Measurements from ENCODE around the gene KREMEN1.
A peak's percentile ranks its signal among the peaks of the same experiment; 100 is the strongest.

KREMEN1 gene

DNA sequence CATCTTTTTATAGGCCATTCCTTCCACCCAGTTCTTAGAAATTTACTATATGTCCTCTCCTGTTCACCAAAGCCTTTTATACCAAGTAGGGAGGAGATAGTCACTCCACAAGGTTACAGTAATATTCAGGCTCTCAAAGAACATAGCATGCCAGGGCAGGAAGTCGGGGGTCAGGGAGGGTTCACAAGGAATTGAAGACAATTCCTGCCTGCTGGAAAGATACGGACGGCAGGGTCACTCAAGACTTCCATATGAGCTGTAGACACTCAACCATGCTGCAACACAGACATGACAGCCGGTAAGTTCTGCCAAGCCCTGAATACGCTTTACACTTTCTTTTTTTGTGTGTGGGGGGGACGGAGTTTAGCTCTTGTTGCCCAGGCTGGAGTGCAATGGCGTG, 11.9 kb upstream of the KREMEN1 start:
- DNase-seq = no peak
- TF ChIP-seq POLR2A (IDR thresholded peaks at IDR 0.05; ENCODE audit: low read length) (no peak), GATA1 (IDR thresholded peaks at IDR 0.05; ENCODE audit: low read depth, low read length) (no peak)

- no peak for TF ChIP-seq GATA1 (IDR thresholded peaks at IDR 0.05; ENCODE audit: low read depth, low read length)
- no peak for TF ChIP-seq POLR2A (IDR thresholded peaks at IDR 0.05; ENCODE audit: low read length)
- DNase-seq = peak in 1 of 2 experiments; percentile 31
Measured at GRCh38 chr22:29061773-29062172, 11.1 kb upstream of the KREMEN1 start, which contains the start of gene C22orf31. Gene C22orf31, minus strand, starts transcription at chr22:29061831. Its CDS starts 39 bp downstream, at chr22:29061792.

DNA sequence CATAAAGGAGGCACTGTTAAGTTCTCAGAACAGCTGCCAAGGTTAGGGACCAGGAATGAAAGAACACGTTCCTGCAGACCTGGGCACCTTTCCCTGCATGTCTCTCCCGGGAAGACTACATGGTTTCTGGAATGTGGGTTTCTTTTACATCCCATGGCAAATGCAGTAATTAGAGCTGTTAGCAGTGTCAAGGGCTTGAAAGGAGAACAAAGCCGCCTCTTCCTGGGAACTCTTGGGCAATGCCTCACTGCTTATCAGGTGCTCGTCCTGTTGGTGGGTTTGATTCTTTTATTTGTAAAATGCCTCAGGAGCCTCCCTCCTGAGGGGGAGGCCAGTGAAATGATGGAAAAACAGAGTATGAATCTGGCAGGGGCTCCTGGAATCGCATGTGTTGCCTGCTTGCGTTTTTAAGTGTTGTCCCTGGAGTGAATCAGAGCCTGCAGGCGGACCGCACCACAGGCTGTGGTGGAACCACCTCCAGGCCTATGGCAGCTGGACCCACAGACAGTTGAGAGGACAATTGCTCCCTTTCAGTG, 10.5 kb upstream of the KREMEN1 start:
- no peak for DNase-seq
- TF ChIP-seq POLR2A (IDR thresholded peaks at IDR 0.05; ENCODE audit: low read length) (no peak), GATA1 (IDR thresholded peaks at IDR 0.05; ENCODE audit: low read depth, low read length) (no peak)

- TF ChIP-seq POLR2A (IDR thresholded peaks at IDR 0.05; ENCODE audit: low read length) = no peak
- TF ChIP-seq GATA1 (IDR thresholded peaks at IDR 0.05; ENCODE audit: low read depth, low read length) = no peak
- no peak for DNase-seq
Measured at GRCh38 chr22:29065468-29066190, 7.2 kb upstream of the KREMEN1 start.

DNA sequence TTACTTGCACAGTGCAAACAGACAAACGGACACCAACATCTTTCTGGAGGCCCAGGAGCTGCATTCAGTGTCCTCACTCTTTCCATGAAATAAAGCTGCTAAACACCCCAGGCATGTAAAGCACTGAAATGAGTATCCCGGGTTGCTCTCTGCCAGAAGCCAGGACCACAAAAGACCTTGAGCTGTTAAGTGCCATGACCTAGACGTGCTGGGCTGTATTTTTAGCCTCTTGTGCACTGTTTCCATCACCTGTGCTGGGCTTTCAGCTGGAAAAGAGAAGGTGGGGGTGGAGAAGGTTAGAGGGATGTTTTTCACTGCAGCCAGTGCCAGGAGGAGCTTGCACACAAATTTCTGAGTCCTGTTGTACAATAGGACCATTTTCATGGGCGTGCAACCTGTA, 3.4 kb upstream of the KREMEN1 start:
- TF ChIP-seq GATA1 (IDR thresholded peaks at IDR 0.05; ENCODE audit: low read depth, low read length) = no peak
- no peak for TF ChIP-seq POLR2A (IDR thresholded peaks at IDR 0.05; ENCODE audit: low read length)
- DNase-seq = peak in 1 of 2 experiments; percentile 69

- no peak for TF ChIP-seq GATA1 (IDR thresholded peaks at IDR 0.05; ENCODE audit: low read depth, low read length)
- TF ChIP-seq POLR2A (IDR thresholded peaks at IDR 0.05; ENCODE audit: low read length) = no peak
- peak in 1 of 2 experiments; percentile 49 for DNase-seq
Measured at GRCh38 chr22:29070490-29070889, 2.3 kb upstream of the KREMEN1 start.

GRCh38 chr22:29071261-29072045, 1.4 kb upstream of the KREMEN1 start:
- peak; percentile 52 for TF ChIP-seq POLR2A (IDR thresholded peaks at IDR 0.05; ENCODE audit: low read length)
- no peak for TF ChIP-seq GATA1 (IDR thresholded peaks at IDR 0.05; ENCODE audit: low read depth, low read length)
- peak; percentile 91 for DNase-seq

GRCh38 chr22:29072193-29072978, 449 bp upstream of the KREMEN1 start:
- peak; percentile 91 to 96 for DNase-seq
- TF ChIP-seq GATA1 (IDR thresholded peaks at IDR 0.05; ENCODE audit: low read depth, low read length) = no peak
- TF ChIP-seq POLR2A (IDR thresholded peaks at IDR 0.05; ENCODE audit: low read length) = peak; percentile 60

GRCh38 chr22:29073618-29074275, 912 bp downstream of the KREMEN1 start:
- DNase-seq = peak; percentile 61 to 75
- no peak for TF ChIP-seq GATA1 (IDR thresholded peaks at IDR 0.05; ENCODE audit: low read depth, low read length)
- no peak for TF ChIP-seq POLR2A (IDR thresholded peaks at IDR 0.05; ENCODE audit: low read length)

GRCh38 chr22:29074276-29074772, 1.5 kb downstream of the KREMEN1 start:
- DNase-seq = no peak
- TF ChIP-seq POLR2A (IDR thresholded peaks at IDR 0.05; ENCODE audit: low read length) = no peak
- no peak for TF ChIP-seq GATA1 (IDR thresholded peaks at IDR 0.05; ENCODE audit: low read depth, low read length)

DNA sequence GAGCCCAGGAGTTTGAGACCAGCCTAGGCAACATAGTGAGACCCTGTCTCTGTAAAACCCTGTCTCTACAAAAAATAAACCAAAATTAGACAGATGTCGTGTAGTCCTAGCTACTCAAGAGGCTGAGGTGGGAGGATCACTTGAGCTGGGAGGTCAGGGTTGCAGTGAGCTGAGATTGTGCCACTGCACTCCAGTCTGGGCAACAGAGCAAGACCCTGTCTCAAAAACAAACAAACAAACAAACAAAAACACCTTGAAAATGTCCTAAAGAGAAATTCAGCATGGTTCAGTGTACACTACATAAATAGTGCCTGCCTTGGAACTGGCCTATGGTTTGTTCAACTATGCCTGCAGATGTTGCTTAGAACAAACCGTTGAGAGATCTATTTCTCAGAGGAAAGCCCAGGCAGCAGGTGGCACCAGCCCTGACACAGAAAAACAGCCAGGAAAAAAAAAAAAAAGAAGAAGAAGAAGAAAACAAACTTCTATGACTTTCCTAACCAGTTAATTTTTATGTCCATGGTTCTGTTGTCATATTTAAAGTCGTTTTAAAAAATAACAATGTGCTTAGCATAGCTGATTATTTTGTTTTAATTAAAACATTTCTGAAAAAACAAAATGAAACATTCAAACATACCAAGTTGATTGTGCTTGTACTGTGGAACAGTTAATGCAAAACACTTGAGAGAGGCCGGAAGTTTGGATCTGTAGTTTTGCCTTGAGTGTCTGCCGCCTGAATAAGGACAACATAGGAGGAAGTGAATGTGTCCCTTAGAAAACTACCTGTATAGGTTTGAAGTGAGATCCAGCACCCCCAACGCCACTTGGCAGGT, 5.4 kb downstream of the KREMEN1 start:
- TF ChIP-seq GATA1 (IDR thresholded peaks at IDR 0.05; ENCODE audit: low read depth, low read length) (no peak), POLR2A (IDR thresholded peaks at IDR 0.05; ENCODE audit: low read length) (no peak)
- no peak for DNase-seq

- no peak for TF ChIP-seq GATA1 (IDR thresholded peaks at IDR 0.05; ENCODE audit: low read depth, low read length)
- no peak for TF ChIP-seq POLR2A (IDR thresholded peaks at IDR 0.05; ENCODE audit: low read length)
- DNase-seq = no peak
Measured at GRCh38 chr22:29078869-29079207, 6.0 kb downstream of the KREMEN1 start.

All from erythroblast (primary cell).